SK-N-MC (cell line): ENCODE measurements around the gene TMEM218.
"Not testable (repeated sequence)": the region's sequence is repeated elsewhere in the genome, so short reads cannot be mapped to it uniquely, and the experiment has no call there.

Source experiments
- DNase-seq: peaks from one replicate; pipeline ENCODE4 v3.0.0-alpha.2; 2011; ENCODE audit warnings: low read depth, low spot score
- H3K27ac ChIP-seq: fragments of 200-600 bp; sonication (generic); 2 replicates; pipeline ENCODE4 v1.5.1; 2016; ENCODE audit warnings: mixed run types
- H3K36me3 ChIP-seq: fragments of 200-600 bp; sonication (generic); 2 replicates; pipeline ENCODE4 v1.6.1; 2017; ENCODE audit warnings: antibody characterized with exemption, low read length, mixed read lengths; ENCODE audit not compliant: insufficient read depth
- H3K4me3 ChIP-seq: fragments of 200-600 bp; sonication (generic); 2 replicates; pipeline ENCODE4 v1.5.1; 2016
- H3K9ac ChIP-seq: fragments of 200-600 bp; sonication (generic); 2 replicates; pipeline ENCODE4 v1.8.0; 2017; ENCODE audit warnings: mixed run types, mixed read lengths; ENCODE audit not compliant: insufficient read length
- H3K9me3 ChIP-seq: fragments of 200-600 bp; sonication (generic); 2 replicates; pipeline ENCODE4 v1.6.1; 2017; ENCODE audit warnings: low read depth, mild to moderate bottlenecking, antibody characterized with exemption, low read length, moderate library complexity, mixed read lengths
- EZH2 ChIP-seq: fragments of 200-600 bp; sonication (generic); IDR thresholded peaks from one replicate; pipeline ENCODE4 v1.6.1; 2017; ENCODE audit warnings: antibody characterized with exemption
- FOXP2 ChIP-seq: optimal IDR thresholded peaks from 2 replicates; pipeline ENCODE3; 2011; ENCODE audit warnings: mild to moderate bottlenecking, moderate library complexity; ENCODE audit not compliant: insufficient read depth; ENCODE audit errors: extremely low read length, control extremely low read depth
- POLR2AphosphoS5 ChIP-seq: IDR thresholded peaks from 2 replicates; pipeline ENCODE4 v1.6.1; 2012; ENCODE audit warnings: mild to moderate bottlenecking, low read depth, low read length, borderline replicate concordance

Gene TMEM218

GRCh38 chr11:125068368-125068767 is 43.1 kb downstream of the TMEM218 start:
- DNase-seq: no peak
- Histone ChIP-seq H3K36me3 (no peaks in the 10 kb centered on the region), H3K9ac (no peak overlapping the region), H3K27ac (no peak overlapping the region), H3K9me3 (no peaks in the 10 kb centered on the region), H3K4me3 (no peak overlapping the region)
- TF ChIP-seq EZH2 (no peak), POLR2AphosphoS5 (no peak), FOXP2 (no peak)

GRCh38 chr11:125064070-125064469 is 47.4 kb downstream of the TMEM218 start:
- no peak overlapping the region for H3K9ac ChIP-seq
- no peak overlapping the region for H3K27ac ChIP-seq
- no peak for DNase-seq
- H3K9me3 ChIP-seq: no peaks in the 10 kb centered on the region
- no peaks in the 10 kb centered on the region for H3K36me3 ChIP-seq
- TF ChIP-seq FOXP2 (no peak), POLR2AphosphoS5 (no peak), EZH2 (no peak)
- H3K4me3 ChIP-seq: no peak overlapping the region

DNA sequence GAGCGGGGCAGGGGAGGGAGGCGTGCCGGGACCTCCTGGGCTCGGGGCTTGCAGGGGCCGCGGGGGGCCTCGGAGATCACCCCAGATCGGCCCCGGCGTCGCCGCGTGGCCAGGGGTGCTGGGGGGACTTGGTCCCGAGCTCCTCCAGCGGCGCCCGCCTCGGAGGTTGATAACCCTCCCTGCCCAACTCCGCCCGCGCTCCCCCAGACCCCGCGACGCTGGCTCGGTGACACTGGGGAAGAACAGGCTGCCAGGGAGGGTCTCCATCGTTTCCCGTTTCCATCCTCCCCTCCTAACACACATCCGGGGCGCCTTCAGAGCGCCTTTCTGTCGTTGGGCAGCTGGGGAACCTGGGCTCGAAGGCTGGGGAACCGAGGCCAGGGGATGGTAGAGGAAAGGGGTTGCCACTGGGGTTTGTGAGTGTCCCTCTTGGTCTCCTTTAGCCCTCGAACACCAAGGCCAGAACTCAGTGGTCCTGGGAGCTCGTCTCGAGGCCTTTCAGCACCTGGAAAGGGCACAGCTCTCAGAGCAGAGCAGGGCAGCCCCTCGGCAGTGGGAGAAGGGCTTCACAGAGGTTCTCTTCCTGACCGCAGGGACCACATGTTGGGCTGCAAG is 47.9 kb downstream of the TMEM218 start:
- Histone ChIP-seq H3K9me3 (no peaks in the 10 kb centered on the region), H3K4me3 (peak overlapping the region; percentile 61), H3K9ac (no peak overlapping the region), H3K36me3 (no peaks in the 10 kb centered on the region), H3K27ac (no peak overlapping the region)
- TF ChIP-seq EZH2 (no peak), POLR2AphosphoS5 (no peak)
- DNase-seq: no peak

GRCh38 chr11:125062931-125063428 is 48.4 kb downstream of the TMEM218 start, which contains the start of gene SLC37A2:
Gene SLC37A2 (plus strand): TSS chr11:125063305. CDS start chr11:125063368, 63 bp downstream.
- no peak within 1 kb of the TSS for H3K9ac ChIP-seq

DNA sequence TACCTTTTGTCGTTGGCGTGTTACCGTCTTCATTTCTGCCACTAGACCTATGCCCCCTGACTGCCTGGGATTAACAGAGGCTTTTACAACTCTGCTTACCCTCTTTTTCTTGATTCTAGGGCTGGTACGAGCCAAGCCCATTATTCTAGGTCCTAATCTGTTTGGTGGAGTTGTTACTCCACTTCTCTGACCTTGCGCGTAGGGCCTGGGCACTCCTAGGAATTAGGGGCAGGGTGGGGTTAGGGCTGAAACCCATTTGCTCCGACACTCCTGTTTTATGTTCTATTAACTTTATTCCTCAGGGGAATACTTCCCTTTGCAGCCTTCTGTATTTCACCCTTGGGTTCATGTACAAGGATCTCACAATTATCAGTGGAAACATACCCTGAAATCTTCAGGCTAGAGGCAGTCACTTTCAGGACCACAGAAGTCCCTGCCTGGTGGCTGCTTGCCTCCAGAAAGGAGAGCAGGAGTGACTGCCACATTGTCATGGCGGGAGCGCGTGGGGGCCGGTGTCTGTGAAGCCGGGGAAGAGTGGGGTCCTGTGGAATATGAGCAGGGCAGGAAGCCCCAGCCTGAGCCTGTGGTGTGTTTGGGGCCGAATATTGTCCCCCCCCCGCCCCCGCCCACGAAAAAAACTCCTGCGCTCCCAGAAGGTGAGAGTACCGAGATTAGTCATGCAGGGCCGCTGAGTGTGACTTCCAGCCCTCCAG is 49.1 kb downstream of the TMEM218 start:
- no peaks in the 10 kb centered on the region for H3K9me3 ChIP-seq
- no peak for DNase-seq
- no peak overlapping the region for H3K9ac ChIP-seq
- peak overlapping the region; percentile 61 for H3K4me3 ChIP-seq
- TF ChIP-seq EZH2: no peak
- TF ChIP-seq POLR2AphosphoS5: no peak
- TF ChIP-seq FOXP2: no peak
- H3K36me3 ChIP-seq: no peaks in the 10 kb centered on the region
- no peak overlapping the region for H3K27ac ChIP-seq

More at GRCh38 chr11:125062931-125063428, 48.4 kb downstream of the TMEM218 start, which contains the start of gene SLC37A2:
- H3K9me3 ChIP-seq: no peaks in the 10 kb centered on the region
- DNase-seq: no peak
- peak within 1 kb of the TSS; percentile 61 for H3K4me3 ChIP-seq
- H3K27ac ChIP-seq: no peak within 1 kb of the TSS
- H3K36me3 ChIP-seq: no peaks in the 10 kb centered on the region
- TF ChIP-seq POLR2AphosphoS5: no peak

- H3K27ac ChIP-seq: no peak overlapping the region
- no peak overlapping the region for H3K9ac ChIP-seq
- no peaks in the 10 kb centered on the region for H3K36me3 ChIP-seq
- no peaks in the 10 kb centered on the region for H3K9me3 ChIP-seq
- H3K4me3 ChIP-seq: no peak overlapping the region
- DNase-seq: no peak
- no peak for TF ChIP-seq EZH2
- no peak for TF ChIP-seq POLR2AphosphoS5
- no peak for TF ChIP-seq FOXP2
These were observed 50.1 kb downstream of the TMEM218 start for GRCh38 chr11:125061281-125061680.

GRCh38 chr11:125057693-125058016 is 53.8 kb downstream of the TMEM218 start:
- TF ChIP-seq POLR2AphosphoS5: no peak
- TF ChIP-seq FOXP2: no peak
- TF ChIP-seq EZH2: no peak
- H3K9me3 ChIP-seq: no peaks in the 10 kb centered on the region
- no peak for DNase-seq
- no peak overlapping the region for H3K27ac ChIP-seq
- no peak overlapping the region for H3K9ac ChIP-seq
- H3K4me3 ChIP-seq: no peak overlapping the region
- no peaks in the 10 kb centered on the region for H3K36me3 ChIP-seq

DNA sequence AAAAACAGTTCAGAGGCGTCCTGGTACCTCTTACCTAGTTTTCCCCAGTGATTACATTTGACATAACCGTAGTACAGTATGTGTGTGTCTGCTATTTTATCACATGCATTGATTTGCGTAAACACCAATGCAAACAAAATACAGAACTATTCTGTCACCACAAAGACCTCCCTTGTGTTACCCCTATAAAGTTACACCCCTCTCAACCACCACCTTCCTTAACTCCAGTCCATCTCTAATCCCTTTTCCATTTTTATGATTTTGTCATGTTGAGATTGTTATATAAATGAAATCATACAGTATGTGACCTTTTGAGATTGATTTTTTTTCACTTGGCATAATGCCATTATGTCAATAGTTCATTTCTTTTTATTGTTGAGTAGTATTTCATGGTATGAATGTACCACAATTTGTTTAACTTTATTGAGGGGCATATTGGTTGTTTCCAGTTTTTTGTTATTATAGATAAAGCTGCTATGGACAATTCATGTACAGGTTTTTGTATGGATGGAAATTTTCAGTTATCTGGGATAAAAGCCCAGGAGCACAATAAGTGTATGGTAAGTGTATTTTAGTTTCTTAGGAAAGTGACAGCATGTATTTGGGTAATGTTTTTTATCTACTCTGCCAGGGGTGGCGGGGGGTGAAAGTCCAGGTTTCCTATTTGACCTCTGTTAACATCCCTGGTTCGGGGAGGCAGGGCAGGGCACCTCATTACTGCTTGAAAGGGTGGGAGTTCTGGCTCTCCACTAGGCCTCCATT is 54.3 kb downstream of the TMEM218 start:
- DNase-seq: no peak
- H3K36me3 ChIP-seq: no peaks in the 10 kb centered on the region
- no peak overlapping the region for H3K27ac ChIP-seq
- no peak overlapping the region for H3K4me3 ChIP-seq
- TF ChIP-seq POLR2AphosphoS5 (no peak), EZH2 (no peak), FOXP2 (no peak)
- H3K9ac ChIP-seq: no peak overlapping the region
- no peaks in the 10 kb centered on the region for H3K9me3 ChIP-seq

DNA sequence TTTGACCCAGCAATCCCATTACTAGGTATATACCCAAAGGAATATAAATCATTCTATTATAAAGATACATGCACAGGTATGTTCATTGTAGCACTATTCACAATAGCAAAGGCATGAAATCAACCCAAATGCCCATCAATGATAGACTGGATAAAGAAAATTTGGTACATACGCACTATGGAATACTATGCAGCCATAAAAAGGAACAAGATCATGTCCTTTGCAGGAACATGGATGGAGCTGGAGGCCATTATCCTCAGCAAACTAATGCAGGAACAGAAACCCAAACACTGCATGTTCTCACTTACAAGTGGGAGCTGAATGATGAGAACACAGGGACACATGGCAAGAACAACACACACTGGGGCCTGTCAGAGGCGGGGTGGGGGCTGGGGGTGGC is 55.3 kb downstream of the TMEM218 start:
- DNase-seq, H3K4me3 ChIP-seq, H3K27ac ChIP-seq, H3K9me3 ChIP-seq, H3K9ac ChIP-seq, H3K36me3 ChIP-seq: not testable (repeated sequence)
